GM12891 (cell line): Measurements from ENCODE around the gene CENPE.

Source experiments
- PAX5 ChIP-seq: IDR thresholded peaks from 2 replicates; pipeline ENCODE4 v1.6.1; 2011; ENCODE audit warnings: low read length, moderate library complexity, mild to moderate bottlenecking; ENCODE audit not compliant: insufficient read depth, severe bottlenecking
- POLR2A ChIP-seq: IDR thresholded peaks from 2 replicates; pipeline ENCODE4 v1.6.1; 2011; ENCODE audit warnings: low read depth, low read length, control low read depth
- POLR2AphosphoS5 ChIP-seq: IDR thresholded peaks from 2 replicates; pipeline ENCODE4 v1.6.1; 2011; ENCODE audit warnings: low read depth, low read length, control low read depth
- POU2F2 ChIP-seq: IDR thresholded peaks from 2 replicates; pipeline ENCODE4 v1.6.1; 2011; ENCODE audit warnings: low read depth, mild to moderate bottlenecking, control low read depth, low read length, moderate library complexity
- SPI1 ChIP-seq: IDR thresholded peaks from 2 replicates; pipeline ENCODE4 v1.6.1; 2011; ENCODE audit warnings: low read depth, low read length, control low read depth
- TAF1 ChIP-seq: IDR thresholded peaks from 2 replicates; pipeline ENCODE4 v1.6.1; 2011; ENCODE audit warnings: low read depth, low read length, control low read depth

DNA sequence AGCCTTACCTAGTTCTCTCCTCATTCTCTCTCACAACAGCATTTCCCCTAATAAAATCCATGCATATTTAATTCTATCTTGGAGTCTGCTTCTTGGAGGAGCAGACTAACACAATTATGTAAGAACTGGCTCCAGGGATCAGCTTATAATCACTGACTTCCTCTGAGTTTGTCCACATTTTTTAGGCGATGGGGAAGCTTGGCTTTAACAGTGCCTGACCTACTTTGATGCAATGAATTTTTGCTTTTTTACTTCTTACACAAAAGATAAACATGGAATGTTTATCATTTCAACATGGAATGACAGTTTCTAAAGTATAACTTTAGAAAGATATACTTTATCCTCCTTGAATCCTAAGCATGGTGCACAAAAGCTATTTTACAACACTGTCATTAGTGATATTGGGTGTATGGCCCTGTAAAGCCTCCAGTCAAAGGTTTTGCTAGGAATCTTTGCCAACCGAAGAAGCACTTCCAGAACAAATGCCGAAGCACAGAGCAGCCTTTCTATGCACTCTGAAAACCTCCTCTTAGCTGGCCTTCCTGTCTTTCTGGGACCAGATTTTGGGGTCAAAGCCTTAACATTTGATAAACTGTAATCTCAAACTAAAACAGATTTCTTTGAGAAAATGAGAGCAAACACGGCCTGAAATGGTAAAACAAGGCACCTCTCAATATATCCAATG is 99.2 kb downstream of the CENPE start:
- no peak for TF ChIP-seq POLR2AphosphoS5
- TF ChIP-seq POLR2A = no peak
- TF ChIP-seq PAX5 = no peak
- no peak for TF ChIP-seq TAF1
- TF ChIP-seq SPI1 = no peak
- TF ChIP-seq POU2F2 = no peak
